HEK293 (cell line): Measurements from ENCODE around the gene CHN2.

Experiments used
- CTCF ChIP-seq: fragments of 450-650 bp; formaldehyde crosslinking; IDR thresholded peaks from 2 replicates; pipeline ENCODE4 v1.5.1; 2016; ENCODE audit warnings: missing biosample characterization, missing genetic modification characterization
- KLF16 ChIP-seq: fragments of 450-650 bp; formaldehyde crosslinking; IDR thresholded peaks from 2 replicates; pipeline ENCODE4 v1.5.1; 2017; ENCODE audit warnings: missing biosample characterization, missing genetic modification characterization
- SP2 ChIP-seq: fragments of 450-650 bp; formaldehyde crosslinking; IDR thresholded peaks from 2 replicates; pipeline ENCODE4 v1.5.1; 2016; ENCODE audit warnings: missing biosample characterization, missing genetic modification characterization
- YY2 ChIP-seq: fragments of 450-650 bp; formaldehyde crosslinking; IDR thresholded peaks from 2 replicates; pipeline ENCODE4 v1.5.1; 2016; ENCODE audit warnings: missing biosample characterization, missing genetic modification characterization
- ZNF114 ChIP-seq: fragments of 450-650 bp; formaldehyde crosslinking; IDR thresholded peaks from 2 replicates; pipeline ENCODE4 v1.5.0; 2017; ENCODE audit warnings: missing biosample characterization, missing genetic modification characterization
- ZNF292 ChIP-seq: fragments of 450-650 bp; formaldehyde crosslinking; IDR thresholded peaks from 2 replicates; pipeline ENCODE4 v1.5.1; 2016; ENCODE audit warnings: low read depth, missing biosample characterization, missing genetic modification characterization, borderline replicate concordance
- ZNF629 ChIP-seq: fragments of 450-650 bp; formaldehyde crosslinking; IDR thresholded peaks from 2 replicates; pipeline ENCODE4 v1.5.1; 2017; ENCODE audit warnings: missing biosample characterization, missing genetic modification characterization
- ZNF645 ChIP-seq: fragments of 450-650 bp; formaldehyde crosslinking; IDR thresholded peaks from 2 replicates; pipeline ENCODE4; 2016; ENCODE audit warnings: missing biosample characterization, missing genetic modification characterization
- ZNF777 ChIP-seq: fragments of 450-650 bp; formaldehyde crosslinking; IDR thresholded peaks from 2 replicates; pipeline ENCODE4 v1.5.1; 2017; ENCODE audit warnings: missing biosample characterization, missing genetic modification characterization, borderline replicate concordance
- ZNF792 ChIP-seq: fragments of 450-650 bp; formaldehyde crosslinking; IDR thresholded peaks from 2 replicates; pipeline ENCODE4 v1.5.1; 2016; ENCODE audit warnings: missing biosample characterization, missing genetic modification characterization
- ZNF843 ChIP-seq: fragments of 450-650 bp; formaldehyde crosslinking; IDR thresholded peaks from 2 replicates; pipeline ENCODE4 v1.5.1; 2016; ENCODE audit warnings: missing biosample characterization, missing genetic modification characterization

GRCh38 chr7:29461996-29462395 lies 267.4 kb downstream of the CHN2 start:
- TF ChIP-seq CTCF (tag by site-specific recombination) (no peak), KLF16 (no peak), SP2 (tag by site-specific recombination) (no peak), YY2 (tag by site-specific recombination) (no peak), ZNF843 (tag by site-specific recombination) (no peak), ZNF792 (tag by site-specific recombination) (no peak), ZNF114 (tag by site-specific recombination) (no peak), ZNF292 (tag by site-specific recombination) (no peak), ZNF777 (tag by site-specific recombination) (no peak), ZNF629 (no peak), ZNF645 (tag by site-specific recombination) (no peak)
